Measurements from ENCODE around the gene CLN5.

GRCh38 chr13:76976929-76977328, 15.0 kb upstream of the CLN5 start:
- TF ChIP-seq CTCF (IDR thresholded peaks at IDR 0.05) (no peak), POLR2AphosphoS5 (IDR thresholded peaks at IDR 0.05; ENCODE audit: insufficient read depth in 1 of 2, low read depth in 1 of 2) (no peak), POLR2A (IDR thresholded peaks at IDR 0.05) (no peak)

All from vagina (tissue), 2 donors.